Brain pericyte (primary cell): ENCODE results near the gene LRP3.

ENCODE experiments used
- DNase-seq: peaks from one replicate; pipeline ENCODE4 v3.0.0-alpha.2; 2012; ENCODE audit warnings: low read depth, low spot score

LRP3 gene

GRCh38 chr19:33235269-33235995 is 41.3 kb downstream of the LRP3 start:
- DNase-seq = no peak

GRCh38 chr19:33235996-33236350 is 41.8 kb downstream of the LRP3 start:
- DNase-seq = no peak

GRCh38 chr19:33236696-33237390 is 42.7 kb downstream of the LRP3 start:
- no peak for DNase-seq

GRCh38 chr19:33238481-33239149 is 44.5 kb downstream of the LRP3 start:
- no peak for DNase-seq

GRCh38 chr19:33239223-33239975 is 45.3 kb downstream of the LRP3 start:
- no peak for DNase-seq

- DNase-seq = no peak
Observed at GRCh38 chr19:33240181-33240771, 46.1 kb downstream of the LRP3 start.

- DNase-seq = no peak
Observed at GRCh38 chr19:33241091-33241529, 47.0 kb downstream of the LRP3 start.

GRCh38 chr19:33241530-33242101 is 47.5 kb downstream of the LRP3 start:
- no peak for DNase-seq

GRCh38 chr19:33242131-33242530 is 48.0 kb downstream of the LRP3 start:
- no peak for DNase-seq

GRCh38 chr19:33242911-33243310 is 48.8 kb downstream of the LRP3 start:
- DNase-seq = no peak

GRCh38 chr19:33245948-33246708 is 52.0 kb downstream of the LRP3 start:
- DNase-seq = no peak

- DNase-seq = no peak
Observed at GRCh38 chr19:33246709-33247440, 52.7 kb downstream of the LRP3 start.

GRCh38 chr19:33247441-33247819 is 53.3 kb downstream of the LRP3 start:
- DNase-seq = no peak

GRCh38 chr19:33248104-33248503 is 54.0 kb downstream of the LRP3 start:
- no peak for DNase-seq

GRCh38 chr19:33248553-33248953 is 54.4 kb downstream of the LRP3 start:
- no peak for DNase-seq

GRCh38 chr19:33248954-33249613 is 55.0 kb downstream of the LRP3 start:
- no peak for DNase-seq

GRCh38 chr19:33249740-33250366 is 55.7 kb downstream of the LRP3 start:
- DNase-seq = no peak

- DNase-seq = no peak
Observed at GRCh38 chr19:33250500-33250899, 56.4 kb downstream of the LRP3 start.

- DNase-seq = no peak
Observed at GRCh38 chr19:33251076-33251475, 56.9 kb downstream of the LRP3 start.
